A673 (cell line): Measurements from ENCODE around the gene OR6S1. TPM values are rescaled to one million over a fixed set of nuclear protein-coding genes. Genes with fewer than 3 reads are reported as not detected.

Source experiments
- BruUV-seq: library from RNA; stranded (reverse); fragments of 400-500 nt; replicated peaks from 2 replicates; lab custom pipeline; 2021; lab: Mats Ljungman, UMichigan
- CTCF ChIA-PET: fragments of 300-600 bp; sonication (Branson Sonifier 250); formaldehyde crosslinking; loops from one replicate; lab custom pipeline; 2022; ENCODE audit warnings: antibody characterized with exemption; lab: Charles Lee
- POLR2A ChIA-PET: fragments of 300-600 bp; sonication (Branson Sonifier 250); formaldehyde crosslinking; loops from one replicate; lab custom pipeline; 2022; ENCODE audit warnings: antibody characterized with exemption; ENCODE audit not compliant: low non-redundant PET; lab: Charles Lee
- DNase-seq: peaks from one replicate; pipeline ENCODE4 v3.0.0-alpha.2; 2015; ENCODE audit warnings: low spot score
- H3K27ac ChIP-seq: fragments of 200-600 bp; sonication (generic); 2 replicates; pipeline ENCODE4 v1.5.1; 2016; ENCODE audit warnings: mixed run types, low read depth, mild to moderate bottlenecking, mixed read lengths, antibody characterized with exemption, low read length; ENCODE audit not compliant: poor library complexity, severe bottlenecking
- H3K27me3 ChIP-seq: fragments of 200-600 bp; sonication (generic); replicated peaks from 2 replicates; pipeline ENCODE4 v1.6.1; 2017; ENCODE audit warnings: mixed run types, low read depth, mild to moderate bottlenecking, mixed read lengths, antibody characterized with exemption, low read length; ENCODE audit not compliant: insufficient read depth, poor library complexity
- H3K36me3 ChIP-seq: fragments of 200-600 bp; sonication (generic); 2 replicates; pipeline ENCODE4 v1.6.1; 2016; ENCODE audit warnings: mixed run types, mild to moderate bottlenecking, mixed read lengths, antibody characterized with exemption, low read length; ENCODE audit not compliant: insufficient read depth, poor library complexity, severe bottlenecking
- H3K4me1 ChIP-seq: fragments of 200-600 bp; sonication (generic); 2 replicates; pipeline ENCODE4 v1.6.1; 2017; ENCODE audit warnings: mixed run types, mild to moderate bottlenecking, mixed read lengths, antibody characterized with exemption, low read length; ENCODE audit not compliant: insufficient read depth, poor library complexity, severe bottlenecking
- H3K4me3 ChIP-seq: fragments of 200-600 bp; sonication (generic); 2 replicates; pipeline ENCODE4 v1.5.1; 2016; ENCODE audit warnings: low read depth, mixed run types, mild to moderate bottlenecking, mixed read lengths, low read length; ENCODE audit not compliant: poor library complexity, severe bottlenecking
- H3K9me3 ChIP-seq: fragments of 200-600 bp; sonication (generic); 2 replicates; pipeline ENCODE4 v1.6.1; 2016; ENCODE audit warnings: mixed run types, low read depth, mild to moderate bottlenecking, mixed read lengths, antibody characterized with exemption, low read length; ENCODE audit not compliant: poor library complexity, severe bottlenecking
- CTCF ChIP-seq: fragments of 300-800, 200-600 bp; sonication (generic); conservative IDR thresholded peaks from 2 replicates; pipeline ENCODE4 v1.5.1; 2017; ENCODE audit warnings: low read depth, mild to moderate bottlenecking, antibody characterized with exemption, low read length, moderate library complexity, mixed read lengths
- EZH2 ChIP-seq: fragments of 200-600 bp; sonication (generic); IDR thresholded peaks from 2 replicates; pipeline ENCODE4 v1.6.1; 2017; ENCODE audit warnings: borderline replicate concordance, low read depth, mild to moderate bottlenecking, mixed read lengths, antibody characterized with exemption, low read length; ENCODE audit not compliant: poor library complexity, severe bottlenecking
- intact Hi-C: fragments of 100-400 bp; cut with micrococcal nuclease; formaldehyde crosslinking; loops from one replicate; pipeline ENCODE4 v1.10.0; 2022; ENCODE audit not compliant: unreplicated experiment
- total RNA-seq: library from RNA; stranded (reverse); gene quantifications from 2 replicates; pipeline ENCODE4 v1.2.3, GENCODE V29; 2021

Gene OR6S1
- total RNA-seq, 1 experiment from 2014 or later, result not detected

GRCh38 chr14:20675669-20676068 is 34.2 kb upstream of the OR6S1 start:
- no peaks in the 10 kb centered on the region for H3K9me3 ChIP-seq
- POLR2A ChIA-PET, result no interaction called here
- peaks cover 23% of the 10 kb centered on the region for H3K27me3 ChIP-seq
- no peak for TF ChIP-seq CTCF
- TF ChIP-seq EZH2, result no peak
- H3K4me1 ChIP-seq, result peaks cover 4% of the 10 kb centered on the region
- no peaks in the 10 kb centered on the region for H3K36me3 ChIP-seq
- no peak for DNase-seq
- CTCF ChIA-PET, result no interaction called here
- H3K27ac ChIP-seq, result no peak overlapping the region
- intact Hi-C loops, result no loop called here
- no peak overlapping the region for H3K4me3 ChIP-seq
- no TSS peak for BruUV-seq

DNA sequence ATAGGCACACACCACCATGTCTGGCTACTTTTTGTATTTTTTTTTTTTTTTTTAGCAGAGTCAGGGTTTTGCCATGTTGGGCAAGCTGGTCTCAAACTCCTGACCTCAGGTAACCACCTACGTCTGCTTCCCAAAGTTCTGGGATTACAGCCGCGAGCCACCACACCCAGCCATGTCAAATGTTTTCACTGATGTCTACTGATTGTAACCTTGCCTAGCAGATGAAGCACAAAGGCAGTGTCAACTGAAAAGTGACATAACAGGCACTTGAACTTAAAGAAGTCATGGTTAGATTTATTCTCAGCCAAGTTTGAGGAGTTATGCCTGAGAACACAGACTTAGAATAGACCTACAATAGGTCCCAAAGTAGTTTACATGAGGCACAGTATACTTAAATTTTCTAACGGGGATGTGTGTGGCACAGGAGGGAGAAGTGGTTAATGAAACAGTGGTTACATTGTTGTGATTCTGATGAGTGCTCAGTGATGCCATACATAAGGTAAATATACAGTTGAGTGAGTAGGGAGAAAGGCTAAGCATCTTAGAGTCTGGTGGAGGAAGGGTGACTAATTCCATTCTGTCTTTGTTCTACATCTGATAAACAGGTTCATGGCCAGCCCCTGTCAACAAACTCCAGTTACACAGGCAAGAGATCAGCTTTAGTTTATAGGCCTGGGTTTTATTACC is 30.2 kb upstream of the OR6S1 start:
- H3K4me3 ChIP-seq, result no peak overlapping the region
- no peaks in the 10 kb centered on the region for H3K9me3 ChIP-seq
- BruUV-seq, result no TSS peak
- no peak overlapping the region for H3K27ac ChIP-seq
- peaks cover 23% of the 10 kb centered on the region for H3K27me3 ChIP-seq
- POLR2A ChIA-PET, result no interaction called here
- H3K4me1 ChIP-seq, result no peaks in the 10 kb centered on the region
- DNase-seq, result no peak
- no peaks in the 10 kb centered on the region for H3K36me3 ChIP-seq
- CTCF ChIA-PET, result no interaction called here
- intact Hi-C loops, result no loop called here
- TF ChIP-seq CTCF, result no peak
- no peak for TF ChIP-seq EZH2

DNA sequence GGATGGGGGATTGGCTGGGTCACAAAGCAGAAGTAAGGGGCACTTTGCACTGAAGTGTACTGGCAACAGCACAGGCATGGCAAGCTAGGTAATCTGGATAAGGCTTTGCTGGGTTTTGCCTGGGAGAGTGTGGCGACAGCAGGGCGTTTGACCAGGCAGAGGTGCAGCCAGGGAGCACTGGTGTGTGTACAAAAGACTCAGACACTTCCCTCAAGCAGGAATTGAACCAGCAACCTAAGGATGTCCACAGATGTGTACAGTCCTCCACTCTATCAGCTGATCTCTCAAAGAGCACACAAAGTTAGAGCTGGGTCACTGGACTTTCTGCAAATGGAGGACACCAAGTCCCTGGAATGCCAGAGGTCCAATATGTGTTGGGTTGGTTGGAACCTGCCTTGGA is 27.5 kb upstream of the OR6S1 start:
- Histone ChIP-seq H3K36me3 (no peaks in the 10 kb centered on the region), H3K9me3 (no peaks in the 10 kb centered on the region), H3K4me3 (no peak overlapping the region), H3K27ac (no peak overlapping the region), H3K4me1 (no peaks in the 10 kb centered on the region), H3K27me3 (peaks cover 4% of the 10 kb centered on the region)
- TF ChIP-seq EZH2 (no peak), CTCF (no peak)
- CTCF ChIA-PET, result no interaction called here
- intact Hi-C loops, result no loop called here
- DNase-seq, result no peak
- no TSS peak for BruUV-seq
- POLR2A ChIA-PET, result no interaction called here
